Neuronal stem cell (in vitro differentiated cells): ENCODE measurements around the gene UNG.

Source experiments
- DNase-seq: peaks from one replicate; pipeline ENCODE4 v3.0.0-alpha.2; 2013; ENCODE audit warnings: low spot score
- H2AFZ ChIP-seq: one replicate; pipeline ENCODE4 v1.6.1; 2013; ENCODE audit warnings: mild to moderate bottlenecking, low read length, inconsistent platforms
- H2AK5ac ChIP-seq: 2 replicates; pipeline ENCODE4 v1.6.1; 2013; ENCODE audit warnings: low read depth, mild to moderate bottlenecking, inconsistent platforms, low read length, moderate library complexity, mixed read lengths
- H2BK120ac ChIP-seq: 2 replicates; pipeline ENCODE4 v1.6.1; 2013; ENCODE audit warnings: low read depth, mild to moderate bottlenecking, inconsistent platforms, low read length, moderate library complexity, mixed read lengths
- H2BK12ac ChIP-seq: one replicate; pipeline ENCODE4 v1.6.1; 2013; ENCODE audit warnings: low read length, inconsistent platforms
- H2BK15ac ChIP-seq: 2 replicates; pipeline ENCODE4 v1.6.1; 2013; ENCODE audit warnings: mild to moderate bottlenecking, low read length, inconsistent platforms, mixed read lengths
- H2BK5ac ChIP-seq: one replicate; pipeline ENCODE4 v1.6.1; 2013; ENCODE audit warnings: inconsistent platforms, mild to moderate bottlenecking, low read length, moderate library complexity
- H3K14ac ChIP-seq: one replicate; pipeline ENCODE4 v1.6.1; 2013; ENCODE audit warnings: low read length, inconsistent platforms
- H3K18ac ChIP-seq: 2 replicates; pipeline ENCODE4 v1.6.1; 2013; ENCODE audit warnings: low read length, inconsistent platforms
- H3K23ac ChIP-seq: 2 replicates; pipeline ENCODE4 v1.6.1; 2013; ENCODE audit warnings: low read depth, mild to moderate bottlenecking, mixed read lengths, low read length, inconsistent platforms; ENCODE audit not compliant: poor library complexity
- H3K27ac ChIP-seq: replicated peaks from 3 replicates; pipeline ENCODE4 v1.5.1; 2013; ENCODE audit warnings: low read length, inconsistent platforms
- H3K27me3 ChIP-seq, 3 experiments: 2 replicates each; pipeline ENCODE4 v1.6.1; 2013; ENCODE audit warnings: low read length in 3 of 3, mild to moderate bottlenecking in 2 of 3, inconsistent platforms in 1 of 3, low read depth in 1 of 3, mixed read lengths in 1 of 3, moderate library complexity in 1 of 3; ENCODE audit not compliant: control insufficient read depth in 3 of 3, insufficient read depth in 3 of 3
- H3K36me3 ChIP-seq, 2 donors: replicated peaks in 1 of 2; 2 replicates each; pipeline ENCODE4 v1.6.1; 2013; ENCODE audit warnings: low read length in 2 of 2; ENCODE audit not compliant: control insufficient read depth in 2 of 2, insufficient read depth in 2 of 2
- H3K4ac ChIP-seq: 2 replicates; pipeline ENCODE4 v1.6.1; 2013; ENCODE audit warnings: inconsistent platforms, mild to moderate bottlenecking, low read length, moderate library complexity
- H3K4me1 ChIP-seq, 2 donors: 1 replicate in 1 of 2; 2 replicates in 1 of 2; pipeline ENCODE4 v1.6.1; 2013; ENCODE audit warnings: low read length in 2 of 2, low read depth in 1 of 2; ENCODE audit not compliant: control insufficient read depth in 2 of 2, insufficient read depth in 1 of 2
- H3K4me2 ChIP-seq: one replicate; pipeline ENCODE4 v1.6.1; 2013; ENCODE audit warnings: mild to moderate bottlenecking, low read length, inconsistent platforms; ENCODE audit not compliant: insufficient read depth, poor library complexity, severe bottlenecking
- H3K4me3 ChIP-seq, 2 donors: 2 replicates each; pipeline ENCODE4 v1.5.1; 2013; ENCODE audit warnings: low read length in 2 of 2, mild to moderate bottlenecking in 2 of 2, inconsistent platforms in 1 of 2, moderate library complexity in 1 of 2
- H3K79me1 ChIP-seq: one replicate; pipeline ENCODE4 v1.6.1; 2013; ENCODE audit warnings: low read depth, mild to moderate bottlenecking, inconsistent platforms, low read length, moderate library complexity
- H3K9ac ChIP-seq: one replicate; pipeline ENCODE4 v1.6.1; 2013; ENCODE audit warnings: mild to moderate bottlenecking, low read depth, low read length, inconsistent platforms; ENCODE audit not compliant: poor library complexity
- H3K9me3 ChIP-seq, 2 donors: replicated peaks in 1 of 2; 2 replicates each; pipeline versions ENCODE3 to v1.6.1; 2013; ENCODE audit warnings: low read length in 2 of 2, mild to moderate bottlenecking in 2 of 2, inconsistent platforms in 1 of 2, low read depth in 1 of 2, mixed read lengths in 1 of 2, moderate library complexity in 1 of 2; ENCODE audit not compliant: control insufficient read depth in 2 of 2, insufficient read depth in 1 of 2
- H4K8ac ChIP-seq: one replicate; pipeline ENCODE4 v1.6.1; 2013; ENCODE audit warnings: low read depth, mild to moderate bottlenecking, inconsistent platforms, low read length, moderate library complexity
- H4K91ac ChIP-seq: one replicate; pipeline ENCODE4 v1.6.1; 2013; ENCODE audit warnings: low read length, low read depth, mild to moderate bottlenecking, inconsistent platforms; ENCODE audit not compliant: poor library complexity
- WGBS, 2 donors: extraction: QIAGEN DNeasy Blood & Tissue Kit; methylation state at CpG; one replicate each; pipeline ENCODE4 v1.1.7; 2013; ENCODE audit warnings: missing lambda C conversion rate in 2 of 2, mixed read lengths in 1 of 2; ENCODE audit not compliant: insufficient read length in 2 of 2, insufficient replicate concordance in 1 of 2; ENCODE audit errors: extremely low coverage in 2 of 2; 5-methylcytosine and 5-hydroxymethylcytosine counted together

UNG gene

GRCh38 chr12:109126784-109127183 lies 29.4 kb downstream of the UNG start:
- Histone ChIP-seq H3K9ac (no peak overlapping the region), H3K36me3 (no peaks in the 10 kb centered on the region), H3K14ac (no peak overlapping the region), H3K27ac (no peak overlapping the region), H2BK120ac (no peak overlapping the region), H3K27me3 (peaks cover 0 to 18% (median 0%) of the 10 kb centered on the region in 3 experiments), H3K4me1 (peaks cover 0 to 5% of the 10 kb centered on the region in 2 donors), H3K4me3 (no peak overlapping the region), H2BK15ac (no peak overlapping the region), H2AK5ac (no peak overlapping the region), H3K23ac (no peak overlapping the region), H4K8ac (no peak overlapping the region), H3K79me1 (peaks cover 2% of the 10 kb centered on the region), H2BK5ac (no peak overlapping the region), H3K18ac (no peak overlapping the region), H3K9me3 (no peaks in the 10 kb centered on the region), H2AFZ (no peak overlapping the region), H4K91ac (no peak overlapping the region), H3K4ac (no peak overlapping the region), H2BK12ac (no peak overlapping the region), H3K4me2 (no peak overlapping the region)
- DNase-seq = no peak
- WGBS, 2 donors = no CpG with 5 or more reads among the region's 3 CpGs

GRCh38 chr12:109127533-109128242 lies 30.3 kb downstream of the UNG start:
- Histone ChIP-seq H3K27me3 (peaks cover 0 to 19% (median 0%) of the 10 kb centered on the region in 3 experiments), H3K23ac (no peak overlapping the region), H2BK120ac (no peak overlapping the region), H2BK12ac (no peak overlapping the region), H3K79me1 (peaks cover 2% of the 10 kb centered on the region), H3K18ac (no peak overlapping the region), H3K4me3 (no peak overlapping the region), H4K8ac (no peak overlapping the region), H2AFZ (no peak overlapping the region), H2BK5ac (no peak overlapping the region), H3K9me3 (no peaks in the 10 kb centered on the region), H2AK5ac (no peak overlapping the region), H3K9ac (no peak overlapping the region), H3K36me3 (no peaks in the 10 kb centered on the region), H3K14ac (no peak overlapping the region), H3K27ac (no peak overlapping the region), H3K4me2 (no peak overlapping the region), H3K4ac (no peak overlapping the region), H3K4me1 (peaks cover 0 to 5% of the 10 kb centered on the region in 2 donors), H2BK15ac (no peak overlapping the region), H4K91ac (no peak overlapping the region)
- no peak for DNase-seq
- no CpG with 5 or more reads among the region's 13 CpGs for WGBS, 2 donors

- Histone ChIP-seq H2AK5ac (no peak overlapping the region), H3K9me3 (no peaks in the 10 kb centered on the region), H2BK15ac (no peak overlapping the region), H3K4me3 (no peak overlapping the region), H2BK5ac (no peak overlapping the region), H3K23ac (no peak overlapping the region), H2AFZ (no peak overlapping the region), H3K4ac (no peak overlapping the region), H3K36me3 (no peaks in the 10 kb centered on the region), H4K8ac (no peak overlapping the region), H3K4me2 (no peak overlapping the region), H4K91ac (no peak overlapping the region), H3K18ac (no peak overlapping the region), H3K27me3 (peaks cover 0 to 22% (median 0%) of the 10 kb centered on the region in 3 experiments), H3K4me1 (peaks cover 0 to 7% of the 10 kb centered on the region in 2 donors), H3K27ac (no peak overlapping the region), H3K79me1 (peaks cover 2% of the 10 kb centered on the region), H2BK12ac (no peak overlapping the region), H3K9ac (no peak overlapping the region), H2BK120ac (no peak overlapping the region), H3K14ac (no peak overlapping the region)
- no CpG with 5 or more reads among the region's 15 CpGs for WGBS, 2 donors
- no peak for DNase-seq
Measured at GRCh38 chr12:109130297-109131153, 33.1 kb downstream of the UNG start.
